HFFc6 (cell line): ENCODE data around the gene HCK. TPM values are rescaled to one million over a fixed set of nuclear protein-coding genes. Genes with fewer than 3 reads are reported as not detected.

Experiments used
- DNase-seq: peaks from one replicate; pipeline ENCODE4 v3.0.0-alpha.2; 2018
- H3K27ac Mint-ChIP-seq: 2 replicates; pipeline ENCODE4 v1.8.0; 2020; ENCODE audit warnings: mild to moderate bottlenecking, mixed read lengths
- H3K27me3 Mint-ChIP-seq: 2 replicates; pipeline ENCODE4 v1.8.0; 2021; ENCODE audit warnings: mild to moderate bottlenecking, moderate library complexity, mixed read lengths; ENCODE audit not compliant: insufficient read depth
- H3K36me3 Mint-ChIP-seq: 2 replicates; pipeline ENCODE4 v1.8.0; 2021; ENCODE audit warnings: low read depth, mixed read lengths
- H3K4me1 Mint-ChIP-seq: 2 replicates; pipeline ENCODE4 v1.8.0; 2020; ENCODE audit warnings: low read depth, mixed read lengths
- H3K4me3 Mint-ChIP-seq: 2 replicates; pipeline ENCODE4 v1.8.0; 2020; ENCODE audit warnings: mild to moderate bottlenecking, moderate library complexity, mixed read lengths
- H3K9me3 Mint-ChIP-seq: 2 replicates; pipeline ENCODE4 v1.8.0; 2020; ENCODE audit warnings: mild to moderate bottlenecking, mixed read lengths
- total RNA-seq, 6 experiments: library from RNA; stranded (reverse); fragmentation: NEBNext Ultra II Directional; extraction: Animal tissue kit (Norgen Biotek cat#: 25700); gene quantifications; 2 replicates in 1 of 6; 3 replicates in 5 of 6; pipeline ENCODE4 v1.2.3, GENCODE V29; 2021
- TF ChIP-seq, protein P1 (sequence below): fragments of 200-600 bp; sonication (generic); IDR thresholded peaks from 2 replicates; pipeline ENCODE4 v1.5.0; 2021; ENCODE audit warnings: antibody characterized with exemption, mild to moderate bottlenecking

Gene HCK
- total RNA-seq, 6 experiments from 2014 or later = not detected

DNA sequence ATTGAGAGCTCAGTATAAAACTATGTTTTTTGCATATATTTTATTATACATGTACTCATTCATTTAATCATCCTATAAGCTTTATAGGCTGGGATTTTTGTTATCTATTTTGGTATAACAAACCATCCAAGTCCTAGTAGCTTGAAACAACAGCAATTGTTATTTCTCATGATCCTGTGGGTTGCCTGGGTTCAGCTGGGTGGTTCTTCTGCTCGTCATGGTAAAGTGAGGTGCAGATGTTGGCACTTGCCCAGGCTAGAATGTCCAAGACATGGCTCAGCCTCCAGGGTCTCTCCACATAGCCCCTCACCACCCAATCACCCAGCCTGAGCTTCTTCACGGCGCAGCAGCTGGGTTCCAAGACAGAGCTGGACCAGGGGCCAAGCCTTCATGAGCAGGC lies 36.7 kb downstream of the HCK start:
- H3K9me3 Mint-ChIP-seq = no peaks in the 10 kb centered on the region

GRCh38 chr20:32089637-32090362 lies 37.8 kb downstream of the HCK start:
- H3K4me3 Mint-ChIP-seq = no peak overlapping the region
- no peaks in the 10 kb centered on the region for H3K4me1 Mint-ChIP-seq
- no peak for DNase-seq
- peaks cover 39% of the 10 kb centered on the region for H3K27me3 Mint-ChIP-seq
- no peaks in the 10 kb centered on the region for H3K9me3 Mint-ChIP-seq
- H3K27ac Mint-ChIP-seq = no peak overlapping the region
- H3K36me3 Mint-ChIP-seq = no peaks in the 10 kb centered on the region
- TF ChIP-seq, protein P1, sequence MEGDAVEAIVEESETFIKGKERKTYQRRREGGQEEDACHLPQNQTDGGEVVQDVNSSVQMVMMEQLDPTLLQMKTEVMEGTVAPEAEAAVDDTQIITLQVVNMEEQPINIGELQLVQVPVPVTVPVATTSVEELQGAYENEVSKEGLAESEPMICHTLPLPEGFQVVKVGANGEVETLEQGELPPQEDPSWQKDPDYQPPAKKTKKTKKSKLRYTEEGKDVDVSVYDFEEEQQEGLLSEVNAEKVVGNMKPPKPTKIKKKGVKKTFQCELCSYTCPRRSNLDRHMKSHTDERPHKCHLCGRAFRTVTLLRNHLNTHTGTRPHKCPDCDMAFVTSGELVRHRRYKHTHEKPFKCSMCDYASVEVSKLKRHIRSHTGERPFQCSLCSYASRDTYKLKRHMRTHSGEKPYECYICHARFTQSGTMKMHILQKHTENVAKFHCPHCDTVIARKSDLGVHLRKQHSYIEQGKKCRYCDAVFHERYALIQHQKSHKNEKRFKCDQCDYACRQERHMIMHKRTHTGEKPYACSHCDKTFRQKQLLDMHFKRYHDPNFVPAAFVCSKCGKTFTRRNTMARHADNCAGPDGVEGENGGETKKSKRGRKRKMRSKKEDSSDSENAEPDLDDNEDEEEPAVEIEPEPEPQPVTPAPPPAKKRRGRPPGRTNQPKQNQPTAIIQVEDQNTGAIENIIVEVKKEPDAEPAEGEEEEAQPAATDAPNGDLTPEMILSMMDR = no peak

More for the DNA sequence above, 36.7 kb downstream of the HCK start:
- Mint-ChIP-seq H3K27ac (no peak overlapping the region), H3K4me3 (no peak overlapping the region), H3K36me3 (no peaks in the 10 kb centered on the region), H3K4me1 (no peaks in the 10 kb centered on the region), H3K27me3 (peaks cover 36% of the 10 kb centered on the region)
- no peak for DNase-seq
- TF ChIP-seq, protein P1 = no peak

DNA sequence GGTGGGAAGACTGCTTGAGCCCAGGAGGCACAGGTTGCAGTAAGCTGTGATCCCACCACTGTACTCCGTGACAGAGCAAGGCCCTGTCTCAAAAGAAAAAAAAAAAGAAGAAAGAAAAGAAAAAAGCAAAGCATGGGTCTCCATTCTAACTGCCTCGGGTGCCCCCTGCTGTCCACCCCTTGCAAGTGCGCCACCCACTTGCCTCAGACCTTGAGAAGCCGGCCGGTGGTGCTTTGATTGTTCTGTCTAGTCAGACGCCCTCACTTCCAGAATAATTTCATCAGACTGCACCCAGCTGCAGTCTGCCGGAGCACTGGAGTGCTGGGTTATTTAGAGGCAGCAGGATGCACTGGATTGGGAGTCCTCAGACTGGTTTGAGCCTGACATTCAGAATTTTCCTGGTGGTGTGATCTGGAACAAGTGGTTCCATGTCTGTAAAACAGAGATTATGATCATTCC lies 39.9 kb downstream of the HCK start:
- no peaks in the 10 kb centered on the region for H3K4me1 Mint-ChIP-seq
- no peak overlapping the region for H3K4me3 Mint-ChIP-seq
- TF ChIP-seq, protein P1 = peak; percentile 98
- H3K27ac Mint-ChIP-seq = no peak overlapping the region
- DNase-seq = peak; percentile 61
- no peaks in the 10 kb centered on the region for H3K36me3 Mint-ChIP-seq
- peaks cover 31% of the 10 kb centered on the region for H3K27me3 Mint-ChIP-seq
- H3K9me3 Mint-ChIP-seq = no peaks in the 10 kb centered on the region

GRCh38 chr20:32098786-32099185 lies 46.7 kb downstream of the HCK start:
- H3K4me1 Mint-ChIP-seq = no peaks in the 10 kb centered on the region
- no peak overlapping the region for H3K27ac Mint-ChIP-seq
- H3K27me3 Mint-ChIP-seq = peaks cover 31% of the 10 kb centered on the region
- H3K9me3 Mint-ChIP-seq = no peaks in the 10 kb centered on the region
- H3K36me3 Mint-ChIP-seq = no peaks in the 10 kb centered on the region
- TF ChIP-seq, protein P1 = no peak
- DNase-seq = no peak
- H3K4me3 Mint-ChIP-seq = no peak overlapping the region

DNA sequence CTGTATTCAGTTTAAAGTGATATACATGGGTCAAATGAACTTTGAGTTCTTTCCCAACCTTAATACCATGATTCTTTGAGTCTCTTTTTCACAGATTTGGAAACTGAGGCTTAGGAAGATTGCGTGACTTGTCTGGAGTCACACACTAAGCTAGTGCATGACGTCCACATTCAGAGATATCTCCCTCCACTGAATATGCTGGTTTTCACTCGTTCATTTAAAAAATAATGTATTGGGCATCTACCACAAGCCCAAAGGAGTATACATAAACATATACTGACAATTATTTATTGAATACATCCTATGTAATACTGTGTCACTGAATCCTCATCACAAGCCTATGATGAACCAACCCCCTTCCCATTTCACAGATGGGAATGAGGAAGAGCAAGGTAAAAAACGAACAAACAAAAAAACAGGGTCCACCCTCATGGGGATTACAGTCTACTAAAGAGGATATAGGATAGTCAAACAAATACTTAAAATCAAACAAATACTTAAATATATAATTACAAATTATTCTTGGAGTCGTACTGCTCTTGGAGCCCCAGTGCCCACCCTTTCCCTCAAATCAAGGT lies 56.9 kb downstream of the HCK start:
- no peak overlapping the region; the same call in 1 of the 2 replicates for H3K4me3 Mint-ChIP-seq
- H3K4me1 Mint-ChIP-seq = peaks cover 34% of the 10 kb centered on the region
- DNase-seq = no peak
- H3K36me3 Mint-ChIP-seq = peaks cover 16% of the 10 kb centered on the region
- no peak overlapping the region; the same call in 1 of the 2 replicates for H3K27ac Mint-ChIP-seq
- TF ChIP-seq, protein P1 = no peak
- H3K9me3 Mint-ChIP-seq = no peaks in the 10 kb centered on the region
- H3K27me3 Mint-ChIP-seq = peaks cover 4% of the 10 kb centered on the region; the same call in 1 of the 2 replicates
